Purkinje cell (primary cell): Measurements from ENCODE around the gene TAS2R40. TPM values are rescaled to one million over a fixed set of nuclear protein-coding genes. Genes with fewer than 3 reads are reported as not detected.

Experiments used
- polyA plus RNA-seq: library from polyadenylated mRNA; unstranded; fragments of >200 nt; fragmentation: Nextera tagmentation; gene quantifications from 2 replicates; pipeline ENCODE4 v1.2.1, GENCODE V29; 2014

TAS2R40 gene
- polyA plus RNA-seq = not detected in 2 replicates

GRCh38 chr7:143221737-143222136 is at the start of gene TAS2R40:
Gene TAS2R40 (plus strand): TSS chr7:143222037. CDS start chr7:143222079, 42 bp downstream.

DNA sequence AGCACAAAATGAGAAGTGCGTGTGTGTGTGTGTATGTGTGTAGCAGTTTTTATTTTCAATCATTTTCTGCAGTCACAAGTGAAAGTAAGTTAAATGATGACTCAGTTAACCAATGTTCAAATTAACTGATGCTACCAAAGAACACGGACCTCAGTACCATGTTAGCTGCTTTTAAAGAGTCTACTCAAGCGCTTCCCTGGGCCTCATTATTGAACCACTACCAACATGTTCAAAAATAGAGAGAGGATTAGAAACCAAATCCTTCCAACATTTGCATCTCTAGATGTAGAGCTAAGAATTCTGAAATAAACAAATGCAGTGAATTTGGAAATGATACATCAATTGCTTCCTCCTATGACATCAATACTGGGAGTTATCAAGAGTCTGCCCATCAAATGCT is 38.8 kb upstream of the TAS2R40 start, which contains the start of gene TAS2R39:
TSS of gene TAS2R39 (plus strand) at position 396 of the 400 bp plus-strand sequence. CDS start at position 396, 0 bp downstream.

GRCh38 chr7:143263266-143264195 is 41.7 kb downstream of the TAS2R40 start, which contains the start of gene GSTK1:
Gene GSTK1 (plus strand): TSS chr7:143263441. CDS start chr7:143263514, 73 bp downstream.

Other genes starting within 250 kb of the TAS2R40 start
- not detected in 2 replicates for gene OR9A2, start 194.9 kb upstream of the TAS2R40 start, polyA plus RNA-seq
- 1.2 TPM in 1 of 2 replicates, not detected in the other for gene OR6V1, start 169.7 kb upstream of the TAS2R40 start, polyA plus RNA-seq
- not detected in 2 replicates for gene PIP, start 90.0 kb upstream of the TAS2R40 start, polyA plus RNA-seq
- gene TAS2R39, start 38.6 kb upstream of the TAS2R40 start, polyA plus RNA-seq = not detected in 2 replicates
- 54.2 and 54.6 TPM in 2 replicates for gene GSTK1, start 41.4 kb downstream of the TAS2R40 start, polyA plus RNA-seq
- 2.9 TPM in 1 of 2 replicates, not detected in the other for gene TMEM139, start 62.9 kb downstream of the TAS2R40 start, polyA plus RNA-seq
- 1.3 and 3.5 TPM in 2 replicates for gene CASP2, start 66.3 kb downstream of the TAS2R40 start, polyA plus RNA-seq
- not detected in 2 replicates for gene CLCN1, start 94.1 kb downstream of the TAS2R40 start, polyA plus RNA-seq
- gene FAM131B, start 140.7 kb downstream of the TAS2R40 start, polyA plus RNA-seq = 0.35 and 3.6 TPM in 2 replicates
- gene ZYX, start 159.3 kb downstream of the TAS2R40 start, polyA plus RNA-seq = 1.4 and 4.9 TPM in 2 replicates
- gene EPHA1, start 186.8 kb downstream of the TAS2R40 start, polyA plus RNA-seq = not detected in 2 replicates
- not detected in 2 replicates for gene TAS2R60, start 221.4 kb downstream of the TAS2R40 start, polyA plus RNA-seq